NCI-H524 (cell line): ENCODE data around the gene ACVR2A.

Experiments
- DNase-seq, 2 experiments: peaks; one replicate each; lab custom pipeline; 2025; lab: John Stamatoyannopoulos, UW

Gene ACVR2A

GRCh38 chr2:147844697-147845410 lies at the start of gene ACVR2A:
Gene ACVR2A, plus strand, starts transcription at chr2:147845029. Its CDS starts 124 bp downstream, at chr2:147845153.
- peak; percentile 20 to 66 for DNase-seq

- DNase-seq: no peak
These were observed 44.5 kb upstream of the ACVR2A start for GRCh38 chr2:147800316-147800715.

- no peak for DNase-seq
These were observed 38.0 kb upstream of the ACVR2A start for GRCh38 chr2:147806846-147807245.

- DNase-seq: no peak
These were observed 36.3 kb upstream of the ACVR2A start for GRCh38 chr2:147808520-147808919.

GRCh38 chr2:147810883-147811765 lies 33.7 kb upstream of the ACVR2A start:
- DNase-seq: no peak

GRCh38 chr2:147818741-147819140 lies 26.1 kb upstream of the ACVR2A start:
- no peak for DNase-seq

- no peak for DNase-seq
These were observed 20.2 kb upstream of the ACVR2A start for GRCh38 chr2:147824620-147825019.

- no peak for DNase-seq
These were observed 18.3 kb upstream of the ACVR2A start for GRCh38 chr2:147826278-147827087.

GRCh38 chr2:147827088-147827375 lies 17.8 kb upstream of the ACVR2A start:
- no peak for DNase-seq

GRCh38 chr2:147829106-147829505 lies 15.7 kb upstream of the ACVR2A start:
- DNase-seq: peak; percentile 1 to 6

- DNase-seq: no peak
These were observed 8.7 kb upstream of the ACVR2A start for GRCh38 chr2:147836099-147836498.

GRCh38 chr2:147843391-147843863 lies 1.4 kb upstream of the ACVR2A start:
- peak in 1 of 2 experiments; percentile 59 for DNase-seq

GRCh38 chr2:147843864-147844696 lies 749 bp upstream of the ACVR2A start:
- DNase-seq: peak; percentile 87 to 94

GRCh38 chr2:147845411-147845971 lies 662 bp downstream of the ACVR2A start:
- peak in 1 of 2 experiments; percentile 57 for DNase-seq

- peak; percentile 14 to 39 for DNase-seq
These were observed 1.7 kb downstream of the ACVR2A start for GRCh38 chr2:147846412-147847081.

GRCh38 chr2:147847746-147848391 lies 3.0 kb downstream of the ACVR2A start:
- DNase-seq: no peak

GRCh38 chr2:147850838-147851237 lies 6.0 kb downstream of the ACVR2A start:
- no peak for DNase-seq

GRCh38 chr2:147851244-147851930 lies 6.6 kb downstream of the ACVR2A start:
- no peak for DNase-seq

GRCh38 chr2:147854557-147855134 lies 9.8 kb downstream of the ACVR2A start:
- DNase-seq: no peak
